Uterus (tissue), 4 donors: ENCODE measurements around the gene ANKLE2. TPM values are rescaled to one million over a fixed set of nuclear protein-coding genes. Genes with fewer than 3 reads are reported as not detected.

Source experiments
- DNase-seq, 2 donors: peaks; one replicate each; pipeline ENCODE4 v3.0.0-alpha.2; 2019 to 2020
- H3K27ac ChIP-seq, 2 donors: fragments of 200-600 bp; sonication (generic); 1 replicate in 1 of 2; 2 replicates in 1 of 2; pipeline ENCODE4 v1.5.1; 2016 to 2018
- H3K27me3 ChIP-seq, 2 donors: fragments of 200-600 bp; sonication (generic); one replicate each; pipeline ENCODE4 v1.5.1; 2018 to 2019; ENCODE audit warnings: control low read depth in 1 of 2
- H3K36me3 ChIP-seq, 2 donors: fragments of 200-600 bp; sonication (generic); one replicate each; pipeline ENCODE4 v1.5.1; 2019; ENCODE audit warnings: control low read depth in 1 of 2
- H3K4me1 ChIP-seq, 2 donors: fragments of 200-600 bp; sonication (generic); one replicate each; pipeline ENCODE4 v1.5.1; 2018 to 2019; ENCODE audit warnings: control low read depth in 1 of 2
- H3K4me3 ChIP-seq, 2 donors: fragments of 200-600 bp; sonication (generic); 1 replicate in 1 of 2; 2 replicates in 1 of 2; pipeline ENCODE4 v1.5.1; 2018 to 2019; ENCODE audit warnings: mild to moderate bottlenecking in 1 of 2
- H3K9me3 ChIP-seq, 2 donors: fragments of 200-600 bp; sonication (generic); one replicate each; pipeline ENCODE4 v1.5.1; 2019; ENCODE audit warnings: control low read depth in 1 of 2
- POLR2A ChIP-seq, 2 donors: fragments of 450-650 bp; IDR thresholded peaks; one replicate each; pipeline ENCODE4 v1.6.1; 2016; ENCODE audit warnings: antibody characterized with exemption in 2 of 2, mild to moderate bottlenecking in 1 of 2, moderate library complexity in 1 of 2
- intact Hi-C: fragments of 100-400 bp; cut with DNase I; formaldehyde crosslinking; loops from one replicate; pipeline ENCODE4 v1.15.1; 2023; ENCODE audit warnings: low total_unique reads
- total RNA-seq, 4 donors: library from RNA; depleted of rRNA in 3 of 4; stranded (reverse); fragments of >200 nt in 3 of 4; gene quantifications; one replicate each; pipeline versions ENCODE4 v1.1.0 to v1.2.4, GENCODE V29; 2014 to 2023
- TF ChIP-seq, protein P1 (sequence below), 4 experiments: fragments of 200-600 bp in 2 of 4; fragments of 450-650 bp in 2 of 4; sonication (generic) in 2 of 4; IDR thresholded peaks; one replicate each; pipeline ENCODE4 v1.5.1; 2016 to 2019; ENCODE audit warnings: antibody characterized with exemption in 4 of 4, mild to moderate bottlenecking in 2 of 4, moderate library complexity in 1 of 4
- donor health status: DM: yes; HTN: yes; CAD: no.

ANKLE2 gene
- total RNA-seq, 4 donors from 2014 or later, result 21.2 to 87.4 (median 69.6) TPM

DNA sequence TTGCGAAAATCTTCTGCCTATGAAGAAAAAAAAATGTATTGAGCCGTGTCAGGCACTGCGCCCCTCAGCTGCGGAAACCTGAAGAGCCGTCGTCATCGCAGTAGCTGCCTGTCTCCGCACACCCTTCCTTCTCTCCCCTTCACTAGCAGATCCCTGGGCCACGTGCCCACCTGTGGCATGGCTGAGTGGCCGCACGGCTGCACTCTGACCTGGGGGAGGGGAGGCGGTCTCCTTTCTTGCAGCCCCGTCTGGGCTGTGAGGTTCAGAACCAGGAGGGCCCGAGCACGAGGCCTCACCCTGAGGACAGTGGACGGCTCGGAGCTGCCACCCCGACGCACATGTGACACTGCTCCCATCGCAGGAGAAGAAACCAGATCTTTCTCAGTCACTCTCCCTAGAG, 26.1 kb downstream of the ANKLE2 start:
- no peaks in the 10 kb centered on the region for H3K36me3 ChIP-seq
- H3K27me3 ChIP-seq, result no peaks in the 10 kb centered on the region
- no peak overlapping the region for H3K4me3 ChIP-seq
- no peak overlapping the region for H3K27ac ChIP-seq
- TF ChIP-seq, protein P1, sequence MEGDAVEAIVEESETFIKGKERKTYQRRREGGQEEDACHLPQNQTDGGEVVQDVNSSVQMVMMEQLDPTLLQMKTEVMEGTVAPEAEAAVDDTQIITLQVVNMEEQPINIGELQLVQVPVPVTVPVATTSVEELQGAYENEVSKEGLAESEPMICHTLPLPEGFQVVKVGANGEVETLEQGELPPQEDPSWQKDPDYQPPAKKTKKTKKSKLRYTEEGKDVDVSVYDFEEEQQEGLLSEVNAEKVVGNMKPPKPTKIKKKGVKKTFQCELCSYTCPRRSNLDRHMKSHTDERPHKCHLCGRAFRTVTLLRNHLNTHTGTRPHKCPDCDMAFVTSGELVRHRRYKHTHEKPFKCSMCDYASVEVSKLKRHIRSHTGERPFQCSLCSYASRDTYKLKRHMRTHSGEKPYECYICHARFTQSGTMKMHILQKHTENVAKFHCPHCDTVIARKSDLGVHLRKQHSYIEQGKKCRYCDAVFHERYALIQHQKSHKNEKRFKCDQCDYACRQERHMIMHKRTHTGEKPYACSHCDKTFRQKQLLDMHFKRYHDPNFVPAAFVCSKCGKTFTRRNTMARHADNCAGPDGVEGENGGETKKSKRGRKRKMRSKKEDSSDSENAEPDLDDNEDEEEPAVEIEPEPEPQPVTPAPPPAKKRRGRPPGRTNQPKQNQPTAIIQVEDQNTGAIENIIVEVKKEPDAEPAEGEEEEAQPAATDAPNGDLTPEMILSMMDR (IDR thresholded peaks at IDR 0.05), result no peak
- no peak for TF ChIP-seq POLR2A (IDR thresholded peaks at IDR 0.05)
- DNase-seq, result no peak
- intact Hi-C loops, result no loop called here
- no peaks in the 10 kb centered on the region for H3K4me1 ChIP-seq
- H3K9me3 ChIP-seq, result no peaks in the 10 kb centered on the region

DNA sequence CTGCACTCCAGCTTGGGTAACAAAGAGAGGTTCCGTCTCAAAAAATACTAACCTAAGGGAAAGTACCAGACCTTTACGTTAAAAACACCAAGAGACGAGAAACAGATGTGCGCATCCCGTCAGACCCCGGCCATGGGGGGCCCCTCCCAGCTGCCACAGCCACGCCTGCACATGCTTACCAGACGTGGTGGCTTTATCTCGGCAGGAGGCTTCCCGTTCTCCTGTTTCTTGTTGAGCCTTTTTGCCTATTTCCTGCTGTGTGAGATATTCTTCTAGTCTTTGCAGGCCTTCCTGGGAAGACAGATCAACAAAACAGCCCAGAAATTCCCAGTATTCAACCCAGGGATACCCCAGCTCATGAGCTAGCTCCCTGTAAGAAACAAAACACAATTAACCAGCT, 27.4 kb downstream of the ANKLE2 start:
- no peaks in the 10 kb centered on the region for H3K36me3 ChIP-seq
- DNase-seq, result no peak
- H3K27me3 ChIP-seq, result no peaks in the 10 kb centered on the region
- no peak overlapping the region for H3K27ac ChIP-seq
- intact Hi-C loops, result no loop called here
- TF ChIP-seq, protein P1 (IDR thresholded peaks at IDR 0.05), result no peak
- TF ChIP-seq POLR2A (IDR thresholded peaks at IDR 0.05), result no peak
- no peaks in the 10 kb centered on the region for H3K9me3 ChIP-seq
- no peak overlapping the region for H3K4me3 ChIP-seq
- H3K4me1 ChIP-seq, result no peaks in the 10 kb centered on the region

DNA sequence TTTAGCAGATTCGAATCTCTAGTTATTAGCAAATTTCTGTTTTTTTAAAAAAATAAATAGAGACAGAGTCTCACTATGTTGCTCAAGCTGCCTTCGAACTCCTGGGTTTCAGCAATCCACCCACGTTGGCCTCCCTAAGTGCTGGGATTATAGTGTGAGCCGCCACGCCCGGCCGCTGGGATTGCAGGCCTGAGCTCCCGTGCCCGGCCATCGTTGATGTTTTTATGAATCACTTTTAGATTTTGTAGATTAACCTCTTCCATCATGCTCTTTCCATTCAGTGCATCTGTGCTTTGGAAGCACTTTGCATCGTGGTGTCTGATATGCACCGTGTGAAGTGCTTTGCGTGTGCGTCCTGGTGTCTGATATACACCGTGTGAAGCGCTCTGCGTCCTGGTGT, 30.1 kb downstream of the ANKLE2 start:
- TF ChIP-seq, protein P1 (IDR thresholded peaks at IDR 0.05), result no peak
- TF ChIP-seq POLR2A (IDR thresholded peaks at IDR 0.05), result no peak
- intact Hi-C loops, result no loop called here
- Histone ChIP-seq H3K9me3 (no peaks in the 10 kb centered on the region), H3K4me3 (no peak overlapping the region), H3K27ac (no peak overlapping the region), H3K36me3 (no peaks in the 10 kb centered on the region), H3K27me3 (no peaks in the 10 kb centered on the region), H3K4me1 (no peaks in the 10 kb centered on the region)
- DNase-seq, result no peak

DNA sequence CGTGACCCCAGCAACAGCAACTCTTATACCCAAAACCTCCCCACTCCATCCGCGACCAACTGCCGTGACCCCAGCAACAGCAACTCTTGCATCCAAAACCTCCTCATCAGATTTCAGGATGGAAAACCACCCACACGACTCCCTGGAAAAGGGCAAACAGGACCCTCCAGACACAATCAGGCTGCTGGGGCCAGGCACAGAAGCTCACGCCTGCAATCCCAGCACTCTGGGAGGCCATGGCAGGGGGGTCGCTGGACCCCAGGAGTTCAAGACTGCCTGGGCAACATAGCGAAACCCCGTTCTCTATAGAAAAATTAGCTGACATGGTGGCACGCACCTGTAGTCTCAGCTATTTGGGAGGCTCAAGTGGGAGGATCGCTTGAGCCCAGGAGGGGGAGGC, 31.3 kb downstream of the ANKLE2 start:
- no peaks in the 10 kb centered on the region for H3K4me1 ChIP-seq
- no peaks in the 10 kb centered on the region for H3K36me3 ChIP-seq
- H3K4me3 ChIP-seq, result no peak overlapping the region
- H3K9me3 ChIP-seq, result no peaks in the 10 kb centered on the region
- no peaks in the 10 kb centered on the region for H3K27me3 ChIP-seq
- no peak overlapping the region for H3K27ac ChIP-seq
- intact Hi-C loops, result no loop called here
- TF ChIP-seq, protein P1 (IDR thresholded peaks at IDR 0.05), result no peak
- no peak for TF ChIP-seq POLR2A (IDR thresholded peaks at IDR 0.05)
- DNase-seq, result no peak

DNA sequence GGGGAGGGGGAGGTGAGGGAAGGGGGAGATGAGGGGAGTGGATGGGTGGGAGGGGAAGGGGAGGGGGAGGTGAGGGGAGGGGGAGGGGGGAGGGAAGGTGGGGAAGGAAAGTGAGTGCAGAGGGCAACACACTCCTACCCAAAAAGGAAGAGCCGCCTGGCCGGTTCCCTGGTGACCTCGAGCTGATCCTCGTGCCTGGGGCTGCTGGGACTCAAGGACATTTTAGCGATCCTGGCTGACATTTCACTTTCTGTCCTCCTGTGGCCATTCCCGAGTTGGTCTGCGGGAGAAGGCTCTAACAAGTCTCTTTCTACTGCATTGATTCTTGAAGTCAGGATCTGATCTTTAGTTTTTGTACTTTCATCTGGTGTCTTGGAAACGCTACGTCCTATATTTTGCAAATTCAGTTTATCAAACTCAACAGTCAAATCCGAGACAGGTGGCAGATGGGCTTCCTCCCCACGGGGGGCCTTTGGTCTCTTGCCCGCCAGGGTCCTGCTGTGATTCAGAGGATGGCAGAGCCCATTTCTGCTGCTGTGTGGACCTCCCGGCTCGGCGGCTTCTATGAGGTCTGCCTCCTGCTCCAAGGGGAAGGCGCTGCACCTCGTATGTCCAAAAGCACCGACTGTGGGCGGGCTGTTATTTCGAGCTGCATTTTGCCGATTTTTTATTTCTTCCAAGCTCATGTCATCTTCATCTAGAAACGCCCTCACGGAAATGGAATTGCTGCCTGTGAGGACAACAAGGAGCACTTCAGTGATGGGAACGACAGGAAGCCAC, 31.9 kb downstream of the ANKLE2 start:
- H3K27ac ChIP-seq, result no peak overlapping the region
- no peak overlapping the region for H3K4me3 ChIP-seq
- no peaks in the 10 kb centered on the region for H3K27me3 ChIP-seq
- intact Hi-C loops, result no loop called here
- H3K4me1 ChIP-seq, result no peaks in the 10 kb centered on the region
- TF ChIP-seq POLR2A (IDR thresholded peaks at IDR 0.05), result no peak
- TF ChIP-seq, protein P1 (IDR thresholded peaks at IDR 0.05), result no peak
- no peaks in the 10 kb centered on the region for H3K9me3 ChIP-seq
- no peak for DNase-seq
- H3K36me3 ChIP-seq, result no peaks in the 10 kb centered on the region
